T-helper 2 cell treated with Interferon-gamma antibody and Interleukin-4, amounts not matched to agents 100 ng/mL and 5 ng/mL, for 36 hours (primary cell): ENCODE results near the gene TRIM63. TPM values are rescaled to one million over a fixed set of nuclear protein-coding genes. Genes with fewer than 3 reads are reported as not detected.

Experiments
- intact Hi-C: fragments of 100-400 bp; cut with micrococcal nuclease; formaldehyde crosslinking; loops from one replicate; pipeline ENCODE4 v1.15.1; 2023
- total RNA-seq: library from RNA; stranded (reverse); gene quantifications from 2 replicates; pipeline ENCODE4 v1.2.3, GENCODE V29; 2022

Gene TRIM63
- total RNA-seq, 1 donor from 2014 or later, result not detected

DNA sequence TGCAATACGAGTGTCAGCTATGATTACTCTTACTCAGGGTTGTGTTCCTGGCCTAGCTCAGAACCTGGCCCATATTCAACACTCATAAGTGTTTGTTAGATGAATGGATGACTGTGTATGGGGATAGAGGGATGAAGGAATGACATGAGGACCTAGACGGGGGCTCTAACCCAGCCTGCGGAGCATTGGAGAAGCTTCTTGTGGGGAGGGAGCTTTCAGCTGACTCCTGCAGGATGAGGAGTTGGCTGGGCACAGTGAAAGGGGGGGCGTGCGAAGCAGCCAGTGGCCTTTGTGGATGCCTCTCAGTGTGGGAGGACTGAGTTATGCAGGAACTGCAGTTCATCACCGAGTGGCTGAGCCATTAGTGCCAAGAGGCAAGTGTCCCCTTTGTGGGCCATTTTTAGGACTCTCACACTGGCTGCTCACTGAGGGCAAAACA is 47.1 kb downstream of the TRIM63 start:
- intact Hi-C loops, result no loop called here

DNA sequence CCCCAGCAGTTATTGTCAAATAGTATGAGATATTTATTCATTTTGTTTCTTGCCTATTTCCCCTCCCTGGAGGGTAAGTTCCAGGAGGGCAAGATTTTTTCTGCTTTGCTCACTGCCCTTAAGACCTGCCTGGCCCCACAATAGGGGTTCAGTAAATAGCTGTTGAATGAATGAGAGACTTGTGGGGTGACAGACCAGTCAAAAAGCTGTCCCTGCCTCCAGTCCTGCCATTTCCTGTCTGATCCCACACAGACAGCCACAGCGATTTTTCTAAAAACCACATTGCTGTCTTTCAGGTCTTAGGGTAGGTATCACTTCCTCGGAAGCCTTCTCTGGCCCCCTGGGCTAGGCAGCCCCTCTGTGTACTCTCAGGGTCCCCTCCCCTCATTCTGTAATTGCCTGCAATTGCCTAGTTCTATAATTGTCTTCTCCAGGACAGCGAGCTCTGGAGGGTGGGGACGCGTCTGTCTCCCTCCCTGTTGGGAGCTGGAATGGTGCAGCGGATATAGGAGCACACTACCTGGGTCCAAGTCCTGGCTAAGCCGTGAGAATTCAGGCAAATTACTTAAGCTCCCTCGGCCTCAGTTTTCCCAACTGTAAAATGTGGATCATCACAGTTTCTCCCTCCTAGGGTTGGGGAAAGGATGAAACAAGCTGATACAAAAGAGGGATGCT is 47.7 kb downstream of the TRIM63 start:
- intact Hi-C loops, result no loop called here

DNA sequence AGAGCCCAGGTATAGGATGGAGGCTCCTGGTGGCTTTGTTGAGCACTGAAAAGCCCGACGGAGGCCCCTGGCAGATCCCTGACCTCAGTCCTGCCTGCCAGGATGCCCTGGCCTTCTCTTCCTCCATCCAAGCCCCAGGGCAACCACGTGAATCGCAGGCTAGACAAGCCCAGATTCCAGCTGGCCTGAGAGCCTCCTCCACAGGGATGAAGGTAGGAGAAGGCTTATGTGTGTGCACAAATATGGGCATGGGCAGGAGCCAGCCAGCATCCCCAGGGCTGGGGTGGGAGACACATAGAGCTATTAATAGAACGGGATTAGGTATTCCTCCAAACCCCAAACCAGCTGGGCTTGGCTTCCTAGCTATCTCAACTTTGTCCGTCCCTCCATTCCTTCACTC is 49.8 kb downstream of the TRIM63 start:
- intact Hi-C loops, result no loop called here

GRCh38 chr1:26016953-26017545 is 50.4 kb downstream of the TRIM63 start:
- intact Hi-C loops, result no loop called here

GRCh38 chr1:26016258-26016952 is 51.0 kb downstream of the TRIM63 start:
- intact Hi-C loops, result no loop called here

GRCh38 chr1:26015358-26015757 is 52.1 kb downstream of the TRIM63 start:
- intact Hi-C loops, result no loop called here

DNA sequence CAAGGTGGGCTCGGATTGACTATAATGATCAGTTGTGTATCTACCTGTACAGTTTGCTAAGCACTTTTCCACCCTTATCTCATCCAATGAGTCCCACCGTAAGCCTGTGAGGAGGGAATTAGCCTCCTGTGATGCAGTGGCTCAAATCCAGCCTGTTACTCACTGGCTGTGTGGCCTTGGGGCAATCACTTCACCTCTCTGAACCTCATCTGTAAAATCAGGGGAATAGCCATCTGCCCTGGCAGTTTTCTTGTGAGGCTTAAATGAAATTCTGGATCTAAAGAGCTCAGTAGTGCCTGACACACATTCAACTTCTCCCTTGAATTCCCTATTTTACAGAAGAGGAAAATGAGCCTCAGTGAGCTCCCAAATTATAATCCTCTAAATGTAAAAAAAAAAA is 53.3 kb downstream of the TRIM63 start:
- intact Hi-C loops, result no loop called here

DNA sequence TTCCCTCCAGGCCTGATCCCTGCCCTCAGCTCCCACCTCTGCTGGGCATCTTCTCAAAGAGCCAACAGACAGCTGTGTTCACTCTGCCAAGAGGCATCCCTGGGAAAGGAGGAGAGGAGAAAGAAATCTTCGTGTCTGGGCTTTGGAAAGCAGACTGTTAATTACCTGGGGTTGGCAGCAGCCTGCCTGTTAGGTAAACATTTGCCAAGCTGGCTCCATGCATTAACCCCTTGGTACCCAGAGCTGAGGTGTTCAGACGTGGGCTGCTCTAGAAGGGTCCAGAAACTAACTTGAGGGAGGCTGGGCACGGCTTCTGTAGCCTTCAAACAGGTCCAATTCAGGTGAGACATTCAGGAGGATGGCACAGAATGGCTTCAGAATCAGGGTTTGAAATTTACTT is 54.6 kb downstream of the TRIM63 start:
- intact Hi-C loops, result no loop called here

DNA sequence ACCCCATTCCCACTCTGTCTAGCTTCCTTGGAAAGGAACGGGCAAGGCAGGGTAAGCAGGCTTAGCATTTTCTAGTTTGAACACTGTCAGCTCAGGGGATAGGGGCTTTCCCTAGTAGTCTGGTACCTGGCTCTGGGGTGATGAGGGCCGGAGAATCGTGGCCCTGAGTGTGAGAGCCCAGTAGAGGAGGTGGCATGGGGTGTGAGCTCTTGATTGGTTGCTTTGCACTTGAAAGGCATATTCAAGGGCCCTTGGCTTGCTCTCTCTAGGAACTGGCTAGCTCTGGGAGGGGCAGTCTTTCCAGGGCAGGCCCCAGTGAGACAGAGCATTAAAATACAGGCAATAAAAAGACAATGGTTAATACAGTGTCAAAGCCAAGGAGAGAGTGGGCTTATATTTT is 56.6 kb downstream of the TRIM63 start:
- intact Hi-C loops, result no loop called here

- intact Hi-C loops, result no loop called here
Measured at GRCh38 chr1:26009796-26010447, 57.5 kb downstream of the TRIM63 start.

GRCh38 chr1:26006710-26007109 is 60.7 kb downstream of the TRIM63 start:
- intact Hi-C loops, result no loop called here

DNA sequence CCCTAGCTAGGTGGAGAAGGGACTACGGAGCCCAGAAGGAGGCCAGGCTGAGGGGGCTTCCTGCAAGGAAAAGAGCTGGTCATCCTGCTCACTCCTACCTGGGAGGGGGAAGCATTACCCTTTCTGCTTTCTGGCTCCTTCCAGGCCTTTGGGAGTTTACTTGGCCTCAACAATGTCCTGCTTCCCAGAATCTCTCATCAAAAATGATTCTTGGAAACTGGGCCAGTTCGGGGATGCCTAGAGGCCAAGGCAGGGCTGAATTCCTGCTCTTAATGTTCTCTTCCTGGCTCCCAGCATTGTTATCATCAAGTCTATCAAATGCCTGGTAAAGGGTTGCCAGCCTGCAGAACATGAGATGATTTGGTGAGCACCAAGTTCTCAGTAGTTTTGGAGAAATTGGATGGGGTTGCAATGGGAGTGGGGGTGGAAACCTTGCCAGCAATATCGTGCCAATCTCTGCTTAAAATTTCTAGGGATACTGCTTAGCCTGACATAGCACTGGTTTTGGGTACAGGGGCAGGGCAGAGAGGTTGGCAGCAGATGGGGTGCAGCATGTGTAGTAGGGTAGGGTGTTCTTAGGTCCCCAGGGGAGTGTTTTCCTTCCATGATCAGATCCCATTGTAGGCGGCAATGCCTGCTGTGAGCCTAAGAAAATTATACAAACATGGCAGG is 61.9 kb downstream of the TRIM63 start:
- intact Hi-C loops, result no loop called here

- intact Hi-C loops, result no loop called here
Measured at GRCh38 chr1:26003756-26004155, 63.7 kb downstream of the TRIM63 start.

- intact Hi-C loops, result no loop called here
Measured at GRCh38 chr1:26003262-26003661, 64.2 kb downstream of the TRIM63 start.

Other genes with a start within 250 kb of the TRIM63 start
- gene MTFR1L, start 247.7 kb downstream of the TRIM63 start, total RNA-seq, result 30.7 and 31.4 TPM in 2 replicates
- 6.5 and 6.6 TPM in 2 replicates for gene AUNIP, start 208.2 kb downstream of the TRIM63 start, total RNA-seq
- 2.2 and 2.4 TPM in 2 replicates for gene PAQR7, start 191.9 kb downstream of the TRIM63 start, total RNA-seq
- 527 and 531 TPM in 2 replicates for gene STMN1, start 161.2 kb downstream of the TRIM63 start, total RNA-seq
- 11.2 and 12.4 TPM in 2 replicates for gene PAFAH2, start 69.6 kb downstream of the TRIM63 start, total RNA-seq
- gene EXTL1, start 45.9 kb downstream of the TRIM63 start, total RNA-seq, result not detected in 2 replicates
- not detected in 2 replicates for gene SLC30A2, start 21.5 kb downstream of the TRIM63 start, total RNA-seq
- 19.9 and 23.4 TPM in 2 replicates for gene PDIK1L, start 44.2 kb upstream of the TRIM63 start, total RNA-seq
- not detected in 2 replicates for gene FAM110D, start 91.4 kb upstream of the TRIM63 start, total RNA-seq
- gene C1orf232, start 101.3 kb upstream of the TRIM63 start, total RNA-seq, result not detected in 2 replicates
- 41.9 and 42.2 TPM in 2 replicates for gene ZNF593, start 102.3 kb upstream of the TRIM63 start, total RNA-seq
- not detected in 2 replicates for gene ZNF593OS, start 104.2 kb upstream of the TRIM63 start, total RNA-seq
- 5.9 and 7.2 TPM in 2 replicates for gene CNKSR1, start 109.9 kb upstream of the TRIM63 start, total RNA-seq
- not detected in 2 replicates for gene CATSPER4, start 123.0 kb upstream of the TRIM63 start, total RNA-seq
- 41.0 and 44.0 TPM in 2 replicates for gene CEP85, start 166.6 kb upstream of the TRIM63 start, total RNA-seq
- 679 and 690 TPM in 2 replicates for gene SH3BGRL3, start 212.5 kb upstream of the TRIM63 start, total RNA-seq
- 31.9 and 32.2 TPM in 2 replicates for gene UBXN11, start 239.0 kb upstream of the TRIM63 start, total RNA-seq